H1 (cell line): ENCODE results near the gene XCL1. TPM values are rescaled to one million over a fixed set of nuclear protein-coding genes. Genes with fewer than 3 reads are reported as not detected.

Experiments used
- CTCF ChIA-PET: fragments of 300-600 bp; sonication (Branson Sonifier 250); formaldehyde crosslinking; loops from one replicate; lab custom pipeline; 2021; ENCODE audit not compliant: partially characterized antibody; lab: Charles Lee
- POLR2A ChIA-PET: fragments of 300-600 bp; sonication (Branson Sonifier 250); formaldehyde crosslinking; loops from one replicate; lab custom pipeline; 2021; ENCODE audit warnings: inconsistent platforms; ENCODE audit not compliant: partially characterized antibody; lab: Charles Lee
- DNase-seq, 2 experiments: peaks; one replicate each; pipeline versions ENCODE4 v3.0.0 to v3.0.0-alpha.2; 2010 to 2022; ENCODE audit warnings: low spot score in 2 of 2, low read depth in 1 of 2, mixed read lengths in 1 of 2
- FAIRE-seq: peaks from 2 replicates; lab custom pipeline; 2011; peaks lifted over from hg19 to GRCh38; lab: Jason Lieb, UNC
- H2AFZ ChIP-seq: 2 replicates; pipeline ENCODE4 v1.8.1; 2012; ENCODE audit warnings: low read length, inconsistent platforms
- H2AK5ac ChIP-seq: 2 replicates; pipeline ENCODE4 v1.6.1; 2013; ENCODE audit warnings: low read depth, low read length
- H2BK120ac ChIP-seq: replicated peaks from 2 replicates; pipeline ENCODE3; 2013; ENCODE audit warnings: low read depth, low read length, inconsistent platforms
- H2BK12ac ChIP-seq: 2 replicates; pipeline ENCODE4 v1.6.1; 2013; ENCODE audit warnings: low read depth, low read length
- H2BK15ac ChIP-seq: 2 replicates; pipeline ENCODE4 v1.6.1; 2013; ENCODE audit warnings: low read length
- H2BK20ac ChIP-seq: 2 replicates; pipeline ENCODE4 v1.6.1; 2013; ENCODE audit warnings: low read length
- H2BK5ac ChIP-seq: 2 replicates; pipeline ENCODE4 v1.6.1; 2013; ENCODE audit warnings: low read depth, low read length
- H3K14ac ChIP-seq: 2 replicates; pipeline ENCODE4 v1.6.1; 2013; ENCODE audit warnings: inconsistent platforms; ENCODE audit not compliant: insufficient read length
- H3K18ac ChIP-seq: 2 replicates; pipeline ENCODE4 v1.6.1; 2013; ENCODE audit warnings: low read length; ENCODE audit errors: extremely low read depth
- H3K23ac ChIP-seq: 2 replicates; pipeline ENCODE4 v1.6.1; 2013; ENCODE audit warnings: inconsistent platforms; ENCODE audit not compliant: insufficient read length
- H3K23me2 ChIP-seq: 2 replicates; pipeline ENCODE4 v1.6.1; 2013; ENCODE audit warnings: low read depth, low read length
- H3K27ac ChIP-seq: 2 replicates; pipeline ENCODE4 v1.6.1; 2011; ENCODE audit warnings: low read depth, low read length, inconsistent platforms
- H3K27me3 ChIP-seq, 4 experiments: replicated peaks in 1 of 4; 1 replicate in 1 of 4; 2 replicates in 3 of 4; pipeline versions ENCODE4 v1.6.1 to v1.8.1; 2011 to 2013; ENCODE audit warnings: low read length in 3 of 4, mild to moderate bottlenecking in 3 of 4, inconsistent platforms in 2 of 4, mixed read lengths in 2 of 4, moderate library complexity in 1 of 4; ENCODE audit not compliant: control insufficient read depth in 3 of 4, insufficient read depth in 3 of 4; ENCODE audit errors: extremely low read depth in 1 of 4
- H3K36me3 ChIP-seq, 4 experiments: 2 replicates each; pipeline versions ENCODE4 v1.6.1 to v1.8.1; 2011 to 2013; ENCODE audit warnings: mild to moderate bottlenecking in 4 of 4, low read length in 3 of 4, moderate library complexity in 2 of 4, control low read depth in 1 of 4, inconsistent platforms in 1 of 4; ENCODE audit not compliant: insufficient read depth in 4 of 4, control insufficient read depth in 2 of 4
- H3K4ac ChIP-seq: replicated peaks from 2 replicates; pipeline ENCODE3; 2013; ENCODE audit warnings: low read length, low read depth, mixed read lengths, inconsistent platforms; ENCODE audit not compliant: insufficient read length
- H3K4me1 ChIP-seq, 4 experiments: replicated peaks in 1 of 4; 1 replicate in 1 of 4; 2 replicates in 3 of 4; pipeline versions ENCODE4 v1.6.1 to v1.8.1; 2011 to 2013; ENCODE audit warnings: low read length in 3 of 4, inconsistent platforms in 2 of 4, mixed read lengths in 1 of 4; ENCODE audit not compliant: insufficient read depth in 4 of 4, control insufficient read depth in 3 of 4
- H3K4me2 ChIP-seq, 2 experiments: 2 replicates each; pipeline versions ENCODE4 v1.6.1 to v1.8.1; 2011 to 2013; ENCODE audit warnings: low read depth in 2 of 2, low read length in 2 of 2, control low read depth in 1 of 2, inconsistent platforms in 1 of 2, mild to moderate bottlenecking in 1 of 2; ENCODE audit not compliant: insufficient read depth in 1 of 2
- H3K4me3 ChIP-seq, 4 experiments: fragments of 200-600, 300-600 bp in 1 of 4; sonication (generic), shearing (Covaris generic), sonication (Bioruptor Twin) in 1 of 4; 2 replicates each; pipeline versions ENCODE4 v1.5.1 to v1.8.1; 2011 to 2016; ENCODE audit warnings: low read length in 4 of 4, low read depth in 3 of 4, control low read depth in 2 of 4, inconsistent platforms in 2 of 4, mild to moderate bottlenecking in 2 of 4, mixed read lengths in 1 of 4, moderate library complexity in 1 of 4; ENCODE audit not compliant: insufficient read depth in 2 of 4; ENCODE audit errors: extremely low read depth in 1 of 4
- H3K56ac ChIP-seq: replicated peaks from 2 replicates; pipeline ENCODE3; 2013; ENCODE audit warnings: low read depth, mild to moderate bottlenecking, mixed read lengths, low read length, inconsistent platforms; ENCODE audit not compliant: insufficient read length
- H3K79me1 ChIP-seq: 2 replicates; pipeline ENCODE4 v1.6.1; 2013; ENCODE audit warnings: low read depth, low read length, control low read depth
- H3K79me2 ChIP-seq, 2 experiments: 2 replicates each; pipeline versions ENCODE4 v1.6.1 to v1.8.1; 2012 to 2013; ENCODE audit warnings: low read length in 2 of 2, mild to moderate bottlenecking in 2 of 2, inconsistent platforms in 1 of 2; ENCODE audit not compliant: insufficient read depth in 2 of 2, control insufficient read depth in 1 of 2
- H3K9ac ChIP-seq, 4 experiments: replicated peaks in 1 of 4; 1 replicate in 1 of 4; 2 replicates in 3 of 4; pipeline versions ENCODE4 v1.6.1 to v1.8.1; 2011 to 2013; ENCODE audit warnings: low read depth in 3 of 4, low read length in 3 of 4, control low read depth in 2 of 4, mild to moderate bottlenecking in 2 of 4, moderate library complexity in 2 of 4, inconsistent platforms in 1 of 4; ENCODE audit errors: extremely low read depth in 1 of 4
- H3K9me3 ChIP-seq, 2 experiments: 2 replicates each; pipeline versions ENCODE4 v1.6.1 to v1.8.1; 2012 to 2013; ENCODE audit warnings: mild to moderate bottlenecking in 2 of 2, moderate library complexity in 2 of 2, control low read depth in 1 of 2, inconsistent platforms in 1 of 2, low read depth in 1 of 2, low read length in 1 of 2, mixed read lengths in 1 of 2; ENCODE audit not compliant: insufficient read depth in 2 of 2
- H4K20me1 ChIP-seq, 2 experiments: replicated peaks in 1 of 2; 2 replicates each; pipeline versions ENCODE3 to v1.8.1; 2011 to 2013; ENCODE audit warnings: inconsistent platforms in 2 of 2, low read length in 2 of 2, mild to moderate bottlenecking in 1 of 2; ENCODE audit not compliant: insufficient read depth in 2 of 2, control insufficient read depth in 1 of 2
- H4K5ac ChIP-seq: 2 replicates; pipeline ENCODE4 v1.6.1; 2013; ENCODE audit warnings: low read length, low read depth, mixed read lengths, inconsistent platforms; ENCODE audit not compliant: insufficient read length
- H4K8ac ChIP-seq: 2 replicates; pipeline ENCODE4 v1.8.0; 2013; ENCODE audit warnings: mild to moderate bottlenecking, moderate library complexity, low read length, inconsistent platforms; ENCODE audit not compliant: insufficient read depth; ENCODE audit errors: extremely low read depth
- H4K91ac ChIP-seq: replicated peaks from 2 replicates; pipeline ENCODE3; 2013; ENCODE audit warnings: low read length, mixed read lengths, inconsistent platforms; ENCODE audit not compliant: insufficient read length
- RAD21 ChIP-seq, 2 experiments: IDR thresholded peaks in 1 of 2; conservative IDR thresholded peaks in 1 of 2; 2 replicates each; pipeline ENCODE4 v1.6.1; 2011; ENCODE audit warnings: low read depth in 2 of 2, low read length in 2 of 2, improper control_type of control experiment in 1 of 2, inconsistent platforms in 1 of 2, mild to moderate bottlenecking in 1 of 2, moderate library complexity in 1 of 2
- TCF12 ChIP-seq: IDR thresholded peaks from 2 replicates; pipeline ENCODE4 v1.6.1; 2011; ENCODE audit warnings: low read depth, mild to moderate bottlenecking, low read length
- WGBS, 2 experiments: shearing (Covaris generic) in 1 of 2; methylation state at CpG; one replicate each; pipeline versions ENCODE4 v1.1.6 to v1.1.7; 2013 to 2015; ENCODE audit warnings: low lambda C conversion rate in 2 of 2, mixed read lengths in 2 of 2, inconsistent platforms in 1 of 2, low coverage in 1 of 2, missing lambda C conversion rate in 1 of 2; ENCODE audit not compliant: insufficient replicate concordance in 2 of 2, insufficient coverage in 1 of 2, insufficient read length in 1 of 2; ENCODE audit errors: extremely low coverage in 1 of 2, missing lambda C conversion rate in 1 of 2; 5-methylcytosine and 5-hydroxymethylcytosine counted together
- polyA plus RNA-seq, 7 experiments: library from polyadenylated mRNA; depleted of rRNA in 3 of 7; stranded (reverse) in 5 of 7; unstranded in 2 of 7; fragments of >200 nt in 5 of 7; fragments of 200-250 nt in 2 of 7; gene quantifications; 1 replicate in 5 of 7; 2 replicates in 1 of 7; 4 replicates in 1 of 7; pipeline versions ENCODE4 v1.2.1 to v1.2.3, GENCODE V29; 2011 to 2013; ENCODE audit warnings: missing spikeins in 2 of 7, mixed read lengths in 2 of 7
- total RNA-seq: library from RNA; stranded (reverse); fragmentation: NEBNext Ultra II Directional; extraction: Animal tissue kit (Norgen Biotek cat#: 25700); gene quantifications from 2 replicates; pipeline ENCODE4 v1.2.1, GENCODE V29; 2021

The XCL1 gene
- total and polyA plus RNA-seq, 2 of the 8 experiments (the other 6 are each of a cell fraction or from before 2014, with no cell fraction given): 0.39 to 0.63 TPM

DNA sequence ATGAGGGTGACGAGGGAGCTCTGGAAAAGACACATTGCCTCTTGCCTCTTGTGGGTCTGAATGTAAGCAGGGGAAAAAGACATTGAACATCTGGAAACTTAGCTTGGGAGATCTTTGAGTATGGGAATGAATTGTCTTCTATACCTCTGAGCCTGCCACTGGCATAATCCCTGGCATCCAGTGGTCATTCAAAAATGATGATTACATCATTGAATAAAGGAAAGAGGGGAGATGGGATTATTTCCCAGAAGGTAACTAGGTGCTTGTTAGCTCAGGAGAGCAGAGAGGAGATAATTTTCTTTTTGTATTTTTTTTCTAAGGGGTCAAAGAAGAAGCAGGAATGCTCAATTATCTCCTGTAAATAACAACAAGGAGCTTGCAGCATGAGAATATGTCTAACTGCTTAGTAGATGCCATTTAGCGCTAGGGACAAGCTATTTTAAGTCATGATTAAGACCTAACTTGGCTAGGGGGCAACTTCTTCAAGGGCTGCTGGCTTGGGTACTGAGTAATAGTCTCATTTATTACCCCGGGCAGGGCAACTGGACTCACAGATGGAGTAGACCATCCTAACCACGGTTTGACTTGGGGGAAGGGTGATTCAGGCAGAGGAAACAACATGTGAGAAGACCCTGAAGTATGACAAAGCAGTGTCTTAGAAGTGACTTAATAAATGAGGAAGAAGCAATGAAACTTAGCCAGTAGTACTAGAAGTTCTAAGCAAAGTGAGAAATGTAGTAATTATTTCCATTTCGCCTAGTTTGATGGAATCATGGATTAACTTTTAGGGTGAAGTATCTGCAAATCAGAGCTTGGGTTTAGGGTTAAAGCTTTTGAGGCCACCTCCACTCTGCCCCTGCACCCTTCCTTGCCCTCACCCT, 21.6 kb upstream of the XCL1 start:
- H3K4me2 ChIP-seq: no peak overlapping the region
- no peaks in the 10 kb centered on the region; a peak in 1 of 7 replicates for H3K4me1 ChIP-seq
- no peak overlapping the region for H2BK5ac ChIP-seq
- H4K8ac ChIP-seq: no peak overlapping the region
- no peaks in the 10 kb centered on the region for H3K79me2 ChIP-seq
- no peak overlapping the region for H3K4me3 ChIP-seq
- no peak overlapping the region for H2BK20ac ChIP-seq
- H2BK12ac ChIP-seq: no peak overlapping the region
- no peak overlapping the region for H4K5ac ChIP-seq
- H2BK120ac ChIP-seq: no peak overlapping the region
- H3K4ac ChIP-seq: no peak overlapping the region
- CTCF ChIA-PET: interaction anchor here (0.6 to 2.0 kb wide), 6 partner anchors 8 to 792 kb away, joined by 3 to 7 read pairs (median 6); no protein-coding TSS in a partner anchor
- H3K18ac ChIP-seq: no peak overlapping the region
- no peak overlapping the region for H2BK15ac ChIP-seq
- H3K27me3 ChIP-seq: no peaks in the 10 kb centered on the region
- H3K36me3 ChIP-seq: no peaks in the 10 kb centered on the region
- H4K91ac ChIP-seq: no peak overlapping the region
- no peak overlapping the region for H3K27ac ChIP-seq
- POLR2A ChIA-PET: no interaction called here
- H3K56ac ChIP-seq: no peak overlapping the region
- H3K14ac ChIP-seq: no peak overlapping the region
- H2AK5ac ChIP-seq: no peak overlapping the region
- 87% methylated on average over 5 of the region's 5 CpGs; no CpG with 5 or more reads in 1 of the 2 experiments for WGBS, 2 experiments
- H4K20me1 ChIP-seq: no peaks in the 10 kb centered on the region
- H3K23me2 ChIP-seq: no peaks in the 10 kb centered on the region
- DNase-seq (no peak), FAIRE-seq (no peak)
- H3K23ac ChIP-seq: no peak overlapping the region
- H3K9me3 ChIP-seq: no peaks in the 10 kb centered on the region
- H2AFZ ChIP-seq: no peak overlapping the region
- no peaks in the 10 kb centered on the region for H3K79me1 ChIP-seq
- no peak overlapping the region for H3K9ac ChIP-seq
- no peak for TF ChIP-seq TCF12
- TF ChIP-seq RAD21 (IDR thresholded peaks at IDR 0.05 in 1 of 2, conservative IDR thresholded peaks at IDR 0.05 in 1 of 2; ENCODE audit: low read depth in 2 of 2, low read length in 2 of 2): no peak
